Calu3 (cell line): ENCODE data around the gene KCNA3. TPM values are rescaled to one million over a fixed set of nuclear protein-coding genes. Genes with fewer than 3 reads are reported as not detected.

Source experiments
- BruUV-seq: library from RNA; stranded (reverse); fragments of 400-500 nt; replicated peaks from 2 replicates; lab custom pipeline; 2021; lab: Mats Ljungman, UMichigan
- CTCF ChIA-PET: fragments of 300-600 bp; sonication (Branson Sonifier 250); formaldehyde crosslinking; loops from one replicate; lab custom pipeline; 2022; ENCODE audit warnings: antibody characterized with exemption; lab: Charles Lee
- DNase-seq: peaks from one replicate; pipeline ENCODE4 v3.0.0; 2022
- H3K27ac Mint-ChIP-seq: one replicate; pipeline ENCODE4 v1.8.0; 2022; ENCODE audit warnings: mixed read lengths; ENCODE audit not compliant: unreplicated experiment
- H3K27me3 Mint-ChIP-seq: one replicate; pipeline ENCODE4 v1.8.0; 2022; ENCODE audit warnings: mixed read lengths; ENCODE audit not compliant: unreplicated experiment
- H3K36me3 Mint-ChIP-seq: one replicate; pipeline ENCODE4 v1.8.0; 2022; ENCODE audit warnings: mild to moderate bottlenecking, moderate library complexity, mixed read lengths; ENCODE audit not compliant: insufficient read depth, unreplicated experiment
- H3K4me1 Mint-ChIP-seq: one replicate; pipeline ENCODE4 v1.8.0; 2022; ENCODE audit warnings: mild to moderate bottlenecking, low read depth, mixed read lengths; ENCODE audit not compliant: unreplicated experiment
- H3K4me3 Mint-ChIP-seq: one replicate; pipeline ENCODE4 v1.8.0; 2022; ENCODE audit warnings: mild to moderate bottlenecking, low read depth, moderate library complexity, mixed read lengths; ENCODE audit not compliant: unreplicated experiment
- H3K9me3 Mint-ChIP-seq: one replicate; pipeline ENCODE4 v1.8.0; 2022; ENCODE audit warnings: low read depth, mixed read lengths; ENCODE audit not compliant: unreplicated experiment
- CTCF ChIP-seq: fragments of 200-600 bp; IDR thresholded peaks from one replicate; pipeline ENCODE4 v1.8.0; 2022; ENCODE audit warnings: antibody characterized with exemption; ENCODE audit not compliant: unreplicated experiment
- intact Hi-C: fragments of 100-400 bp; cut with micrococcal nuclease; formaldehyde crosslinking; loops from one replicate; pipeline ENCODE4 v1.10.0; 2022; ENCODE audit not compliant: unreplicated experiment
- total RNA-seq: library from RNA; stranded (reverse); gene quantifications from 2 replicates; pipeline ENCODE4 v1.2.3, GENCODE V29; 2022

KCNA3 gene
- total RNA-seq, 1 experiment from 2014 or later, result not detected

GRCh38 chr1:110672753-110673108, 2.0 kb downstream of the KCNA3 start:
- no peak for TF ChIP-seq CTCF
- no peak overlapping the region for H3K27ac Mint-ChIP-seq
- CTCF ChIA-PET, result no interaction called here

GRCh38 chr1:110672001-110672752, 2.6 kb downstream of the KCNA3 start:
- no peak overlapping the region for H3K4me3 Mint-ChIP-seq
- DNase-seq, result no peak
- CTCF ChIA-PET, result no interaction called here
- no peaks in the 10 kb centered on the region for H3K4me1 Mint-ChIP-seq
- no TSS peak for BruUV-seq
- no peaks in the 10 kb centered on the region for H3K36me3 Mint-ChIP-seq
- intact Hi-C loops, result no loop called here
- H3K27ac Mint-ChIP-seq, result no peak overlapping the region
- no peak for TF ChIP-seq CTCF
- H3K9me3 Mint-ChIP-seq, result no peaks in the 10 kb centered on the region
- peaks cover 29% of the 10 kb centered on the region for H3K27me3 Mint-ChIP-seq

More at GRCh38 chr1:110672753-110673108, 2.0 kb downstream of the KCNA3 start:
- intact Hi-C loops, result no loop called here
- Mint-ChIP-seq H3K4me1 (no peaks in the 10 kb centered on the region), H3K4me3 (no peak overlapping the region), H3K27me3 (peaks cover 29% of the 10 kb centered on the region), H3K9me3 (no peaks in the 10 kb centered on the region), H3K36me3 (no peaks in the 10 kb centered on the region)
- no peak for DNase-seq
- no TSS peak for BruUV-seq

GRCh38 chr1:110671361-110671760, 3.4 kb downstream of the KCNA3 start:
- Mint-ChIP-seq H3K9me3 (no peaks in the 10 kb centered on the region), H3K4me1 (no peaks in the 10 kb centered on the region), H3K36me3 (no peaks in the 10 kb centered on the region), H3K4me3 (no peak overlapping the region), H3K27me3 (peaks cover 22% of the 10 kb centered on the region), H3K27ac (no peak overlapping the region)
- DNase-seq, result no peak
- BruUV-seq, result no TSS peak
- CTCF ChIA-PET, result no interaction called here
- intact Hi-C loops, result no loop called here
- TF ChIP-seq CTCF, result no peak

GRCh38 chr1:110668549-110668948, 6.2 kb downstream of the KCNA3 start:
- TF ChIP-seq CTCF, result no peak
- no peak for DNase-seq
- CTCF ChIA-PET, result interaction anchor here (0.5 kb wide), 1 partner anchor 11 kb away, joined by 3 read pairs; no protein-coding TSS in a partner anchor
- H3K27me3 Mint-ChIP-seq, result peaks cover 16% of the 10 kb centered on the region
- no peaks in the 10 kb centered on the region for H3K4me1 Mint-ChIP-seq
- no peak overlapping the region for H3K27ac Mint-ChIP-seq
- no peaks in the 10 kb centered on the region for H3K9me3 Mint-ChIP-seq
- intact Hi-C loops, result no loop called here
- BruUV-seq, result no TSS peak
- H3K4me3 Mint-ChIP-seq, result no peak overlapping the region
- H3K36me3 Mint-ChIP-seq, result no peaks in the 10 kb centered on the region
